ENCODE data around the gene ADAMTSL3. TPM values are rescaled to one million over a fixed set of nuclear protein-coding genes. Genes with fewer than 3 reads are reported as not detected.

The ADAMTSL3 gene
- total RNA-seq, 1 experiment from 2014 or later, result not detected

Other genes starting within 250 kb of the ADAMTSL3 start
- 0.24 TPM in 1 of 2 replicates, not detected in the other for gene SH3GL3, start 206.8 kb upstream of the ADAMTSL3 start, total RNA-seq (2014; rRNA removed; shearing (Covaris generic))

Measured in RPMI7951 (cell line).